IMR-90 (cell line): ENCODE results near the gene FADS2.

ENCODE experiments used
- BHLHE40 ChIP-seq: fragments of 150-350 bp; IDR thresholded peaks from 2 replicates; pipeline ENCODE4 v1.6.1; 2016; ENCODE audit warnings: mild to moderate bottlenecking, low read depth, low read length
- CEBPB ChIP-seq: IDR thresholded peaks from 2 replicates; pipeline ENCODE4 v1.6.1; 2012; ENCODE audit warnings: low read depth, low read length, improper control_type of control experiment
- CHD1 ChIP-seq: IDR thresholded peaks from 2 replicates; pipeline ENCODE4 v1.6.1; 2012; ENCODE audit warnings: low read depth, low read length, improper control_type of control experiment
- FOS ChIP-seq: fragments of 150-350 bp; IDR thresholded peaks from 2 replicates; pipeline ENCODE4 v1.6.1; 2016; ENCODE audit warnings: low read depth, low read length
- MAFK ChIP-seq: IDR thresholded peaks from 2 replicates; pipeline ENCODE4 v1.6.1; 2012; ENCODE audit warnings: low read depth, low read length, improper control_type of control experiment
- MXI1 ChIP-seq: IDR thresholded peaks from 2 replicates; pipeline ENCODE4 v1.6.1; 2012; ENCODE audit warnings: low read depth, mild to moderate bottlenecking, low read length, moderate library complexity, borderline replicate concordance
- NFE2L2 ChIP-seq: fragments of 150-350 bp; IDR thresholded peaks from 2 replicates; pipeline ENCODE4 v1.6.1; 2016; ENCODE audit warnings: low read depth, mild to moderate bottlenecking, low read length
- POLR2A ChIP-seq: IDR thresholded peaks from 2 replicates; pipeline ENCODE4 v1.6.1; 2012; ENCODE audit warnings: mild to moderate bottlenecking, low read depth, low read length
- RAD21 ChIP-seq: IDR thresholded peaks from 2 replicates; pipeline ENCODE4 v1.6.1; 2012; ENCODE audit warnings: low read length, improper control_type of control experiment
- RCOR1 ChIP-seq: IDR thresholded peaks from 2 replicates; pipeline ENCODE4 v1.6.1; 2012; ENCODE audit warnings: mild to moderate bottlenecking, low read length, improper control_type of control experiment; ENCODE audit not compliant: insufficient replicate concordance
- SMC3 ChIP-seq: fragments of 150-350 bp; IDR thresholded peaks from 2 replicates; pipeline ENCODE4 v1.6.1; 2016; ENCODE audit warnings: low read depth, mild to moderate bottlenecking, antibody characterized with exemption, low read length, moderate library complexity
- TF ChIP-seq, protein P1 (sequence below): conservative IDR thresholded peaks from 2 replicates; pipeline ENCODE4 v1.5.1; 2012; ENCODE audit warnings: mild to moderate bottlenecking, low read depth, low read length, improper control_type of control experiment
- TF ChIP-seq, protein P2 (sequence below): fragments of 150-350 bp; IDR thresholded peaks from 2 replicates; pipeline ENCODE4 v1.6.1; 2016; ENCODE audit warnings: low read depth, mild to moderate bottlenecking, low read length, moderate library complexity, borderline replicate concordance
- TF ChIP-seq, protein P3 (sequence below): fragments of 150-350 bp; IDR thresholded peaks from 2 replicates; pipeline ENCODE4 v1.6.1; 2017; ENCODE audit warnings: mild to moderate bottlenecking, antibody characterized with exemption, low read length, low read depth

DNA sequence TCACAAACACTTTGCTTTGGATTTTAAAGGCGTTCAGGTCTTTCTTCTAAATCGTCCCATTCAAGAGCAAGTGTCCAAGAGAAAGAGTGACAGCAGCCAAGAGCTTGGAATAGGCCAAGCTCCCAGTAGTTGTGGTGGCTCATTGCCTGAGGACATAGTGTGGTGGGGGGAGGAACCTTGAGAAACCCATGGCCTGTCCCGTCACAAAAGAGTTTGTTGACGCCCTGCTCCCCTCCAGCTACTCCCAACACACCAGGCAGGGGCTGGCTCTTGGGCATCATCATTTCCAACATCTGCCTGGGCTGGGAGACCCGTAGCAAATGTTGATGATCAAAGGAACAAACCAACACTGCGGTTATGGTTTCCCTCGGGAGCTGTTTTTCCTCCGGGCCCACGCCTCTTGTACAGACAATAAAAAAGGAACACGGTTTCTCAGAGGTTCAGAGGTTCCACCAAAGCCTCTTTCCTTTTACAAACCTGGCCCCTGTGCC lies 42.5 kb downstream of the FADS2 start:
- TF ChIP-seq, protein P1, sequence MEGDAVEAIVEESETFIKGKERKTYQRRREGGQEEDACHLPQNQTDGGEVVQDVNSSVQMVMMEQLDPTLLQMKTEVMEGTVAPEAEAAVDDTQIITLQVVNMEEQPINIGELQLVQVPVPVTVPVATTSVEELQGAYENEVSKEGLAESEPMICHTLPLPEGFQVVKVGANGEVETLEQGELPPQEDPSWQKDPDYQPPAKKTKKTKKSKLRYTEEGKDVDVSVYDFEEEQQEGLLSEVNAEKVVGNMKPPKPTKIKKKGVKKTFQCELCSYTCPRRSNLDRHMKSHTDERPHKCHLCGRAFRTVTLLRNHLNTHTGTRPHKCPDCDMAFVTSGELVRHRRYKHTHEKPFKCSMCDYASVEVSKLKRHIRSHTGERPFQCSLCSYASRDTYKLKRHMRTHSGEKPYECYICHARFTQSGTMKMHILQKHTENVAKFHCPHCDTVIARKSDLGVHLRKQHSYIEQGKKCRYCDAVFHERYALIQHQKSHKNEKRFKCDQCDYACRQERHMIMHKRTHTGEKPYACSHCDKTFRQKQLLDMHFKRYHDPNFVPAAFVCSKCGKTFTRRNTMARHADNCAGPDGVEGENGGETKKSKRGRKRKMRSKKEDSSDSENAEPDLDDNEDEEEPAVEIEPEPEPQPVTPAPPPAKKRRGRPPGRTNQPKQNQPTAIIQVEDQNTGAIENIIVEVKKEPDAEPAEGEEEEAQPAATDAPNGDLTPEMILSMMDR, result no peak
- no peak for TF ChIP-seq FOS
- TF ChIP-seq POLR2A, result no peak
- no peak for TF ChIP-seq RAD21
- TF ChIP-seq CHD1, result no peak
- no peak for TF ChIP-seq MXI1
- TF ChIP-seq, protein P2, sequence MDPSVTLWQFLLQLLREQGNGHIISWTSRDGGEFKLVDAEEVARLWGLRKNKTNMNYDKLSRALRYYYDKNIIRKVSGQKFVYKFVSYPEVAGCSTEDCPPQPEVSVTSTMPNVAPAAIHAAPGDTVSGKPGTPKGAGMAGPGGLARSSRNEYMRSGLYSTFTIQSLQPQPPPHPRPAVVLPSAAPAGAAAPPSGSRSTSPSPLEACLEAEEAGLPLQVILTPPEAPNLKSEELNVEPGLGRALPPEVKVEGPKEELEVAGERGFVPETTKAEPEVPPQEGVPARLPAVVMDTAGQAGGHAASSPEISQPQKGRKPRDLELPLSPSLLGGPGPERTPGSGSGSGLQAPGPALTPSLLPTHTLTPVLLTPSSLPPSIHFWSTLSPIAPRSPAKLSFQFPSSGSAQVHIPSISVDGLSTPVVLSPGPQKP, result no peak
- TF ChIP-seq CEBPB, result no peak
- TF ChIP-seq RCOR1, result no peak
- TF ChIP-seq NFE2L2, result no peak
- TF ChIP-seq, protein P3, sequence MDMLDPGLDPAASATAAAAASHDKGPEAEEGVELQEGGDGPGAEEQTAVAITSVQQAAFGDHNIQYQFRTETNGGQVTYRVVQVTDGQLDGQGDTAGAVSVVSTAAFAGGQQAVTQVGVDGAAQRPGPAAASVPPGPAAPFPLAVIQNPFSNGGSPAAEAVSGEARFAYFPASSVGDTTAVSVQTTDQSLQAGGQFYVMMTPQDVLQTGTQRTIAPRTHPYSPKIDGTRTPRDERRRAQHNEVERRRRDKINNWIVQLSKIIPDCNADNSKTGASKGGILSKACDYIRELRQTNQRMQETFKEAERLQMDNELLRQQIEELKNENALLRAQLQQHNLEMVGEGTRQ, result no peak
- TF ChIP-seq SMC3, result no peak
- TF ChIP-seq MAFK, result no peak
- no peak for TF ChIP-seq BHLHE40
